Choroid plexus epithelial cell (primary cell): ENCODE results near the gene PLEKHM3.

Experiments used
- DNase-seq: peaks from one replicate; pipeline ENCODE4 v3.0.0-alpha.2; 2010; ENCODE audit warnings: low read depth
- H3K4me3 ChIP-seq: 2 replicates; pipeline ENCODE4 v1.5.1; 2011; ENCODE audit warnings: low read depth, mild to moderate bottlenecking, control low read depth, low read length, moderate library complexity
- CTCF ChIP-seq: conservative IDR thresholded peaks from 2 replicates; pipeline ENCODE4 v1.5.1; 2011; ENCODE audit warnings: low read depth, mild to moderate bottlenecking, control low read depth, inconsistent platforms, low read length, moderate library complexity

The PLEKHM3 gene

GRCh38 chr2:207933396-207934065, 91.8 kb downstream of the PLEKHM3 start:
- no peak for DNase-seq
- TF ChIP-seq CTCF: no peak
- no peak overlapping the region for H3K4me3 ChIP-seq

GRCh38 chr2:207932106-207932505, 93.2 kb downstream of the PLEKHM3 start:
- DNase-seq: no peak
- TF ChIP-seq CTCF: no peak
- H3K4me3 ChIP-seq: no peak overlapping the region

- no peak for DNase-seq
- no peak for TF ChIP-seq CTCF
- no peak overlapping the region for H3K4me3 ChIP-seq
Measured at GRCh38 chr2:207930747-207931146, 94.6 kb downstream of the PLEKHM3 start.

GRCh38 chr2:207929923-207930322, 95.4 kb downstream of the PLEKHM3 start:
- H3K4me3 ChIP-seq: no peak overlapping the region
- no peak for DNase-seq
- no peak for TF ChIP-seq CTCF

GRCh38 chr2:207928079-207928478, 97.2 kb downstream of the PLEKHM3 start:
- DNase-seq: peak; percentile 2

GRCh38 chr2:207926989-207927300, 98.4 kb downstream of the PLEKHM3 start:
- no peak for DNase-seq
- no peak overlapping the region for H3K4me3 ChIP-seq
- no peak for TF ChIP-seq CTCF

More at GRCh38 chr2:207928079-207928478, 97.2 kb downstream of the PLEKHM3 start:
- TF ChIP-seq CTCF: no peak
- no peak overlapping the region for H3K4me3 ChIP-seq
